ENCODE results near the gene TGFBR2.

TGFBR2 gene

GRCh38 chr3:30646181-30646876, 39.9 kb downstream of the TGFBR2 start:
- DNase-seq (ENCODE audit: low read depth): no peak
- H3K4me3 ChIP-seq (ENCODE audit: control insufficient read depth, low read depth, low read length): no peak overlapping the region
- TF ChIP-seq CTCF (conservative IDR thresholded peaks at IDR 0.05; ENCODE audit: control insufficient read depth, insufficient read depth, low read depth, low read length): no peak

DNA sequence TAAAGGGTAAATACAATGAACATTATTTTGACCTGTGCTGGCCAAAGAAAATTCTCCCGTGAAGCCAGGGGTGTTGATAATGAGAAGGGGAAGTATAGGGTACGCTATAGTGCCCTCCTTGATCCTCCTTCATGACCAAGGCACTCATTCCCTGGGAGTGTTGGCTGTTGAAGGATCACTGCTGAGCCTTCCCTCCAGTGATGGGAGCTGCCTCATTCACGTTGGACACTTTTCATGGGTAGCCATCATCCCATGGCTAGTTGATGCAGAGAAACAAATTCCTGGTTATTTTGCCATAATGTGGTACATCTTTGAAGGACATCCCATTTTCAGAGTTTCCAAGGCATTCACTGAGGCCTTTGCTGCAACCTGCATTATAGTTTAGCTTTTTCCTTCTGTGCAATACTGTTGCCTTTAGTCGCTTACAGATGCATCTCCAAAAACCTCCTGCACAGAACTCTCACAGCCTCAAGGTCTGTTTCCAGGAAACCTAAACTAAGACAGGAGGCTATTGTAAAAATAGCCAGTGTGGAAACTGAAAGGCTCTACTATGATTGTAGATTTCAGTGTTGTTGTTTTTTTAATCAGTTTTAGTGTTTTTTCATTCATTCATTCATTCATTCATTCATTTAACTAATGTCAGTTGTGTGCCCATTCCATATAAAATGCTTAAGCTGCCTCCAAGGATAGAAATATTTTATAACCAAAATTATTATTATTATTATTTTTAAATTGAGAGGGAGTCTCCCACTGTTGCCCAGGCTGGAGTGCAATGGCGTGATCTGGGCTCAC, 40.8 kb downstream of the TGFBR2 start:
- DNase-seq (ENCODE audit: low read depth): no peak
- no peak overlapping the region for H3K4me3 ChIP-seq (ENCODE audit: control insufficient read depth, low read depth, low read length)
- no peak for TF ChIP-seq CTCF (conservative IDR thresholded peaks at IDR 0.05; ENCODE audit: control insufficient read depth, insufficient read depth, low read depth, low read length)

- DNase-seq (ENCODE audit: low read depth): no peak
- H3K4me3 ChIP-seq (ENCODE audit: control insufficient read depth, low read depth, low read length): no peak overlapping the region
- TF ChIP-seq CTCF (conservative IDR thresholded peaks at IDR 0.05; ENCODE audit: control insufficient read depth, insufficient read depth, low read depth, low read length): no peak
These were observed 42.4 kb downstream of the TGFBR2 start for GRCh38 chr3:30648670-30649357.

DNA sequence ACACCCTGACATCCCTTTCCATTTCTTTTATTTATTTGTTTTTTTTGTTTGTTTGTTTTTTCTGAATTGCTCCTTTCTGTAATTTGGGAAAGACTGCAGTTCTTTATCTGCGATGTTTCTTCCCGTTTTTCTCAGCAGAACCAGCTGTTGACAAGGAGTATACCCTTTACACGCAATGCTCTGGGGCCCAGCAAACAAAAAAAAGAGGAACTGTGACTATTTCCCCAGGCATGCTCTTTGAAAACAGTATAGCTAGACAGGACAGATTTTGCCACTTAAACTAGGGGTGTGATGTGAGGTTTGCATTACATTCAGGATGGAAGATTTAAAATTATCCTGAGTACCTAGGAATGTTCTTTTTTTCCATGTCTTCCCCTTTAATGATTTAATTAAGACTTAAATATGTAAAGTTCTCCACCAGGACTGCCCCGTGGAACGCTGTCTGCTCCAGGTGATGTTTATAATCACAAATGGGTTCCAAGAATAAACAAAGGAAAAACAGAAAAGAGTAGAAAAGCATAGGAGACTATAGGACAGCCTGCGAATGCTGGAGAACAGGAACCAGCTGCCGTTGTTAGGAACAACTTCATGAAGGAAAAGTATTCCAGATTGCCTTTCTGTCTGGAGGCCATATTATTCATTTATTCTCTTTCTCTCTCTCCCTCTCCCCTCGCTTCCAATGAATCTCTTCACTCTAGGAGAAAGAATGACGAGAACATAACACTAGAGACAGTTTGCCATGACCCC, 43.3 kb downstream of the TGFBR2 start:
- no peak for DNase-seq (ENCODE audit: low read depth)
- no peak overlapping the region for H3K4me3 ChIP-seq (ENCODE audit: control insufficient read depth, low read depth, low read length)
- TF ChIP-seq CTCF (conservative IDR thresholded peaks at IDR 0.05; ENCODE audit: control insufficient read depth, insufficient read depth, low read depth, low read length): no peak

- DNase-seq (ENCODE audit: low read depth): no peak
- no peak for TF ChIP-seq CTCF (conservative IDR thresholded peaks at IDR 0.05; ENCODE audit: control insufficient read depth, insufficient read depth, low read depth, low read length)
- no peak overlapping the region for H3K4me3 ChIP-seq (ENCODE audit: control insufficient read depth, low read depth, low read length)
These were observed 44.1 kb downstream of the TGFBR2 start for GRCh38 chr3:30650348-30650995.

DNA sequence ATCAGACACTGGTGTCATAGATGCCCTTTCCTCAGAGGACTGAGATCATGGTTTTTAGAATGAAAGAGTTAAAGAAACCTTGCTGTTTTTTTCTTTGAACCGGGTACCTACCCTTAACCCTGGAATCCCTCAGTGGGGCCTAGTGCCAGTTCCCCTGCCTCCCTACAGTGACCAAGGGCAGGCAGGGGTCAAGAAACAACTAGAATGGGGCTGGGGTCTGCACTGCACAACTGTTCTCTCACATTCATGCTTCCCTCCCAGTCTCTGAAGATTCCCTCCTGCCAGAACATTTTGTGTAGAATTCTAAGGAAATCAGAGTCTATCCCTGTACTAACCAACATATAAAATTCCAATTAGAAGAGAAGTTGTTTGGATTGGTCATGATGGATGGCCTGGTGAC, 47.9 kb downstream of the TGFBR2 start:
- DNase-seq (ENCODE audit: low read depth): no peak
- H3K4me3 ChIP-seq (ENCODE audit: control insufficient read depth, low read depth, low read length): no peak overlapping the region
- TF ChIP-seq CTCF (conservative IDR thresholded peaks at IDR 0.05; ENCODE audit: control insufficient read depth, insufficient read depth, low read depth, low read length): no peak
